Stimulated activated memory B cell treated with anti-CD40 and anti-IgM and Interleukin-4, amounts not matched to agents 10 μg/mL and 1 μg/mL and 100 μg/mL, for 72 hours (primary cell): Measurements from ENCODE around the gene PHOSPHO1.
A peak's percentile ranks its signal among the peaks of the same experiment; 100 is the strongest.
"Not testable (repeated sequence)": the region's sequence is repeated elsewhere in the genome, so short reads cannot be mapped to it uniquely, and the experiment has no call there.

Experiments
- ATAC-seq: fragments of 150-1000 bp; cut with Tn5 transposase; 2 replicates; pipeline ENCODE4 v1.10.0; 2021
- H3K27ac Mint-ChIP-seq: one replicate; pipeline ENCODE4 v1.8.0; 2022; ENCODE audit warnings: mild to moderate bottlenecking, mixed read lengths
- H3K27me3 Mint-ChIP-seq: one replicate; pipeline ENCODE4 v1.8.0; 2022; ENCODE audit warnings: mixed read lengths
- H3K36me3 Mint-ChIP-seq: one replicate; pipeline ENCODE4 v1.8.0; 2022; ENCODE audit warnings: mixed read lengths
- H3K4me1 Mint-ChIP-seq: one replicate; pipeline ENCODE4 v1.8.0; 2022; ENCODE audit warnings: mixed read lengths
- H3K4me3 Mint-ChIP-seq: one replicate; pipeline ENCODE4 v1.8.0; 2022; ENCODE audit warnings: mild to moderate bottlenecking, moderate library complexity, mixed read lengths
- H3K9me3 Mint-ChIP-seq: one replicate; pipeline ENCODE4 v1.8.0; 2022; ENCODE audit warnings: mixed read lengths

The PHOSPHO1 gene

DNA sequence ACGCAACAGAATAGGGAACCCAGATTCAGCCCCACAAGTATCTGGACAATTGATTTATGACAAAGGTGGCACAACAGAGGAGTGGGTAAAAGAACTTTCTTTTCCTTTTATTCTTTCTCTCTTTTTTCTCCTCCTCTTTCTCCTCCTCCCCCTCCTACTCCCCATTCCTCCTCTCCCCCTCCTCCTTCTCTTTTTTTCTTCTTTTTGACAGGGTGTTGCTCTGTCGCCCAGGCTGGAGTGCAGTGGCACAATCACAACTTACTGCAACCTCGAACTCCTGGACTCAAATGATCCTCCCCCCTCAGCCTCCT is 36.3 kb downstream of the PHOSPHO1 start:
- H3K27ac Mint-ChIP-seq: peak overlapping the region; percentile 99

GRCh38 chr17:49193513-49194296 is 36.9 kb downstream of the PHOSPHO1 start:
- Mint-ChIP-seq H3K36me3 (no peaks in the 10 kb centered on the region), H3K4me3 (peak overlapping the region; percentile 87), H3K27me3 (no peaks in the 10 kb centered on the region), H3K4me1 (peaks cover 46% of the 10 kb centered on the region), H3K27ac (peak overlapping the region; percentile 99), H3K9me3 (no peaks in the 10 kb centered on the region)
- peak; percentile 18 for ATAC-seq

More for the DNA sequence above, 36.3 kb downstream of the PHOSPHO1 start:
- no peaks in the 10 kb centered on the region for H3K9me3 Mint-ChIP-seq
- peaks cover 46% of the 10 kb centered on the region for H3K4me1 Mint-ChIP-seq
- peak overlapping the region; percentile 87 for H3K4me3 Mint-ChIP-seq
- ATAC-seq: no peak
- no peaks in the 10 kb centered on the region for H3K36me3 Mint-ChIP-seq
- H3K27me3 Mint-ChIP-seq: no peaks in the 10 kb centered on the region

GRCh38 chr17:49191917-49192741 is 38.5 kb downstream of the PHOSPHO1 start:
- Mint-ChIP-seq H3K9me3 (no peaks in the 10 kb centered on the region), H3K27ac (peak overlapping the region; percentile 99), H3K4me1 (peaks cover 46% of the 10 kb centered on the region), H3K4me3 (peak overlapping the region; percentile 87), H3K36me3 (no peaks in the 10 kb centered on the region), H3K27me3 (no peaks in the 10 kb centered on the region)
- peak; percentile 78 for ATAC-seq

- Mint-ChIP-seq H3K4me1 (peaks cover 46% of the 10 kb centered on the region), H3K4me3 (peak overlapping the region; percentile 87), H3K27ac (peak overlapping the region; percentile 99), H3K27me3 (no peaks in the 10 kb centered on the region), H3K9me3 (no peaks in the 10 kb centered on the region), H3K36me3 (no peaks in the 10 kb centered on the region)
- ATAC-seq: peak; percentile 0
Observed at GRCh38 chr17:49191409-49191916, 39.1 kb downstream of the PHOSPHO1 start.

GRCh38 chr17:49190932-49191331 is 39.7 kb downstream of the PHOSPHO1 start:
- H3K27ac Mint-ChIP-seq: peak overlapping the region; percentile 66
- no peak for ATAC-seq
- no peaks in the 10 kb centered on the region for H3K27me3 Mint-ChIP-seq
- H3K9me3 Mint-ChIP-seq: peaks cover 2% of the 10 kb centered on the region
- H3K36me3 Mint-ChIP-seq: peaks cover 3% of the 10 kb centered on the region
- H3K4me3 Mint-ChIP-seq: no peak overlapping the region
- peaks cover 45% of the 10 kb centered on the region for H3K4me1 Mint-ChIP-seq

GRCh38 chr17:49187301-49187700 is 43.3 kb downstream of the PHOSPHO1 start:
- peaks cover 5% of the 10 kb centered on the region for H3K36me3 Mint-ChIP-seq
- peaks cover 16% of the 10 kb centered on the region for H3K4me1 Mint-ChIP-seq
- H3K9me3 Mint-ChIP-seq: peaks cover 16% of the 10 kb centered on the region
- H3K27ac Mint-ChIP-seq: no peak overlapping the region
- no peak overlapping the region for H3K4me3 Mint-ChIP-seq
- H3K27me3 Mint-ChIP-seq: no peaks in the 10 kb centered on the region
- ATAC-seq: no peak

GRCh38 chr17:49185381-49185780 is 45.2 kb downstream of the PHOSPHO1 start:
- not testable (repeated sequence) for H3K27me3 Mint-ChIP-seq, H3K36me3 Mint-ChIP-seq, H3K4me1 Mint-ChIP-seq, H3K27ac Mint-ChIP-seq, H3K4me3 Mint-ChIP-seq, ATAC-seq
- peaks cover 16% of the 10 kb centered on the region for H3K9me3 Mint-ChIP-seq

DNA sequence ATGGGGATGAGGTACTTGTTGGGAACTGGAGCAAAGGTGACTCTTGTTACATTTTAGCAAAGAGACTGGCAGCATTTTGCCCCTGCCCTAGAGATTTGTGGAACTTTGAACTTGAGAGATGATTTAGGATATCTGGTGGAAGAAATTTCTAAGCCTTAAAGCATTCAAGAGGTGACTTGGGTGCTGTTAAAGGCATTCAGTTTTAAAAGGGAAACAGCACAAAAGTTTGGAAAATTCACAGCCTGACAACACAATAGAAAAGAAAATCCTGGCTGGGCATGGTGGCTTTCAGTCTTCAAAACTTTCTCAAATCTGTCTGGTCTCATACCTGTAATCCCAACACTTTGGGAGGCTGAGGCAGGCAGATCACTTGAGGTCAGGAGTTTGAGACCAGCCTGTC is 46.1 kb downstream of the PHOSPHO1 start:
- H3K4me1 Mint-ChIP-seq, H3K27ac Mint-ChIP-seq, ATAC-seq, H3K4me3 Mint-ChIP-seq, H3K36me3 Mint-ChIP-seq, H3K27me3 Mint-ChIP-seq: not testable (repeated sequence)
- peaks cover 16% of the 10 kb centered on the region for H3K9me3 Mint-ChIP-seq

- no peak overlapping the region for H3K27ac Mint-ChIP-seq
Observed at GRCh38 chr17:49183801-49184200, 46.8 kb downstream of the PHOSPHO1 start.

GRCh38 chr17:49183341-49183740 is 47.2 kb downstream of the PHOSPHO1 start:
- Mint-ChIP-seq H3K27me3 (no peaks in the 10 kb centered on the region), H3K36me3 (peaks cover 5% of the 10 kb centered on the region), H3K4me1 (peaks cover 6% of the 10 kb centered on the region), H3K4me3 (no peak overlapping the region), H3K9me3 (peaks cover 16% of the 10 kb centered on the region), H3K27ac (no peak overlapping the region)
- no peak for ATAC-seq

More at GRCh38 chr17:49183801-49184200, 46.8 kb downstream of the PHOSPHO1 start:
- H3K27me3 Mint-ChIP-seq: no peaks in the 10 kb centered on the region
- H3K9me3 Mint-ChIP-seq: peaks cover 16% of the 10 kb centered on the region
- peaks cover 5% of the 10 kb centered on the region for H3K36me3 Mint-ChIP-seq
- no peak overlapping the region for H3K4me3 Mint-ChIP-seq
- ATAC-seq: no peak
- peaks cover 6% of the 10 kb centered on the region for H3K4me1 Mint-ChIP-seq

DNA sequence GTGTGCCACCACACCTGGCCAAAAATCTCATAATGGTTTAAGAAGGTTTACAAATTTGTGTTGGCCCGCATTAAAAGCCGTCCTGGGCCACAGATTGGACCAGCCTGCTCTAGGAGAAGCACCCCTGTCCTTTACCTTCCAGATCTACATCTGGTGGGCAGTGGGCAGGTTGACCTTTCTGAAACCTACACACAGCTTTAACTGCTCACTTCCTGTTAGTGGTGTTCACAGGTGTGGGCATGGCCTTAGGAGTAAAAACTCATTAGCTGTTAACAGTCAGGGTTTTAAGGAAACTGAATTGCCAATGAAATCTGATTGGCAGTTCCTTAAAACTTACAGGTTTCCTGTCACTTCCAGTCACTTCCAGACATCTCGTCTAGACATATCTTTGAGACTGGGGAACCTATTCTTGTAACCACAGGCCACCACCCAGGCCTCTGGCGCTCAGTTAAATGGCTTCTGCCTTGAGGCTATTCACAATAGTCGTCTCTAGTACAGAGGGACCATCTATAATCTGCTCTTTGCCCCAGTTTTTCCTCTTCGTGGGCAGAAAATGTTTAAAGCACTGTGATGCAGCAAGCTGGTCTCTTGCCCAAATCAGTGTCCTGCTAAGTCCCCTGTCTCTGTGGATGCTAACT is 49.5 kb downstream of the PHOSPHO1 start:
- H3K4me1 Mint-ChIP-seq: peaks cover 6% of the 10 kb centered on the region
- ATAC-seq: peak; percentile 71
- peaks cover 16% of the 10 kb centered on the region for H3K9me3 Mint-ChIP-seq
- H3K4me3 Mint-ChIP-seq: no peak overlapping the region
- peaks cover 3% of the 10 kb centered on the region for H3K27me3 Mint-ChIP-seq
- H3K27ac Mint-ChIP-seq: peak overlapping the region; percentile 35
- H3K36me3 Mint-ChIP-seq: peaks cover 4% of the 10 kb centered on the region

- ATAC-seq: no peak
- no peak overlapping the region for H3K27ac Mint-ChIP-seq
- H3K36me3 Mint-ChIP-seq: peaks cover 5% of the 10 kb centered on the region
- H3K9me3 Mint-ChIP-seq: peaks cover 14% of the 10 kb centered on the region
- H3K4me3 Mint-ChIP-seq: peak overlapping the region; percentile 36
- H3K4me1 Mint-ChIP-seq: peaks cover 6% of the 10 kb centered on the region
- H3K27me3 Mint-ChIP-seq: peaks cover 11% of the 10 kb centered on the region
Observed at GRCh38 chr17:49180303-49180702, 50.3 kb downstream of the PHOSPHO1 start.

- H3K27ac Mint-ChIP-seq, H3K36me3 Mint-ChIP-seq, H3K4me3 Mint-ChIP-seq, H3K4me1 Mint-ChIP-seq, ATAC-seq: not testable (repeated sequence)
- peaks cover 34% of the 10 kb centered on the region for H3K27me3 Mint-ChIP-seq
- peaks cover 11% of the 10 kb centered on the region for H3K9me3 Mint-ChIP-seq
Observed at GRCh38 chr17:49175978-49176377, 54.6 kb downstream of the PHOSPHO1 start.
